ENCODE measurements around the gene CD300C.
"Not testable (repeated sequence)": the region's sequence is repeated elsewhere in the genome, so short reads cannot be mapped to it uniquely, and the experiment has no call there.

Gene CD300C

GRCh38 chr17:74512036-74512435 is 33.9 kb downstream of the CD300C start:
- no peak for DNase-seq

- DNase-seq, result no peak
Observed at GRCh38 chr17:74508156-74508555, 37.8 kb downstream of the CD300C start.

- not testable (repeated sequence) for DNase-seq
Observed at GRCh38 chr17:74503949-74504348, 42.0 kb downstream of the CD300C start.

- no peak for DNase-seq
Observed at GRCh38 chr17:74502861-74503260, 43.1 kb downstream of the CD300C start.

- no peak for DNase-seq
Observed at GRCh38 chr17:74499992-74500391, 45.9 kb downstream of the CD300C start.

- no peak for DNase-seq
Observed at GRCh38 chr17:74497471-74497870, 48.4 kb downstream of the CD300C start.

- DNase-seq, result peak; percentile 72
Observed at GRCh38 chr17:74493331-74493833, 52.5 kb downstream of the CD300C start.

GRCh38 chr17:74491626-74492025 is 54.3 kb downstream of the CD300C start:
- no peak for DNase-seq
